ENCODE results near the gene FOXN3.

DNA sequence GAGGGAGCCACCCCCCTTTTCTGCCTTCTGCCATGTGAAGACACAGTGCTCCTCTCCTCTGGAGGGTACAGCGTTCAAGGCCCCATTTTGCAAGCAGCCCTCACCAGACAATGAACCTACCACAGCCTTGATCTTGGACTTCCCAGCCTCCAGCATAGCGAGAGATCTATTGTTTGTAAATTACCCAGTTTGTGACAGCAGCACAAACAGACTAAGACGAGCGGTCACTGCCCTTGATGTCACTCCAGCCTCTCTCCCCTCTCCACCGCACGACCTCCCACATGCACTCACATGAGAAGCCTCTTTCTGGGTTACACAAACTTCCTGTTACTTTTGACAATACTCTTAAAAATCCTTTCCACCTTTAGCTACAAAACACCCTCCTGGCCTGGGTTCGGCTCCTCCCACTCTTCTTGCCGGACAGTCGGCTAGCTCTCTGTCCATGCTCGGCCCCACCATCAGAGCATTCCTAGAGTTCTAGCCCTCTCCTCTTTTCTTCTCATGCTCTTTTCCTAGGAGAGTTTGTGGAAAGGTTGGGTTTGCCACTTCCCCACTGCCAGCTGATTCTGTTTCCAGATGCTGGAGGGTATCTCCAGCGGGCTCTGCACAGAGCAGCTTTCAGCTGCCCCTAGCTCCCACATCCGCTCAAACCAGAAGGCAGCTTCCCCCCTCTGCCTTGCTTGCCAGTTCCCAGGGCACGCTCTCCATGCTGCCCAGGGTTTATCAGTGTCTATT, 124.3 kb downstream of the FOXN3 start:
- no peak for TF ChIP-seq POLR2A (IDR thresholded peaks at IDR 0.05; ENCODE audit: low read depth, low read length)
- TF ChIP-seq POLR2AphosphoS5 (IDR thresholded peaks at IDR 0.05; ENCODE audit: low read depth, low read length): no peak
- no peak for TF ChIP-seq TAF1 (IDR thresholded peaks at IDR 0.05; ENCODE audit: borderline replicate concordance, low read depth, low read length)

Measured in GM12892 (cell line).